ENCODE measurements around the gene TMEM212.

DNA sequence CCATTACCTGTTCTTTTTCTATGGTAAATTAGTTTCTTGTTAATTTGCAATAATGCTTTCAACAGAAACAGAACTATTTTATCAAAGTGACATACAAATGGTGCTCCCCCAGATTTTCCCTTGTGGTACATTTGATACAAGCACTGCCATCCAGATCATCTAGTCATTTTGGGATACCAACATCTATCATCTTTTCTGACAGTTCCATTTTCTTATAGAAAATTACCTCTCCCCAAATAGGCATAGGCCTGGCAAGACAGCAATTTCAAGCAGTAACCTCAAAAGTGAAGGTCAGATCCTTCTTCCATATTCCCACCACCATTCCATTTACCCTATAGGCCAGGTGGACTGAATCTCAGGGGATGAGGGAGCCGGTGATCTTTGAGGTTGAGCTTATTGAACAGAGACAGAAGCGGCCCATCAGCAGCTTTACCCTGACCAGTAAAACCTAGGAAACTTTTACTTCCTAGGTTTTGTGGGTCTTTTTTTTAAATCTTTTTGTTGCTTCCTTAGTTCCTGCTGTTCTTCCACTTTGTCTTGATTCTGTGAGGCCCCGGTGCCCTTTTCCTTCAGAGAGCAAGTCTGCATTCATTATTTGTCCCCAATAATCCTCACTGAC lies 29.8 kb upstream of the TMEM212 start:
- TF ChIP-seq, protein P1, sequence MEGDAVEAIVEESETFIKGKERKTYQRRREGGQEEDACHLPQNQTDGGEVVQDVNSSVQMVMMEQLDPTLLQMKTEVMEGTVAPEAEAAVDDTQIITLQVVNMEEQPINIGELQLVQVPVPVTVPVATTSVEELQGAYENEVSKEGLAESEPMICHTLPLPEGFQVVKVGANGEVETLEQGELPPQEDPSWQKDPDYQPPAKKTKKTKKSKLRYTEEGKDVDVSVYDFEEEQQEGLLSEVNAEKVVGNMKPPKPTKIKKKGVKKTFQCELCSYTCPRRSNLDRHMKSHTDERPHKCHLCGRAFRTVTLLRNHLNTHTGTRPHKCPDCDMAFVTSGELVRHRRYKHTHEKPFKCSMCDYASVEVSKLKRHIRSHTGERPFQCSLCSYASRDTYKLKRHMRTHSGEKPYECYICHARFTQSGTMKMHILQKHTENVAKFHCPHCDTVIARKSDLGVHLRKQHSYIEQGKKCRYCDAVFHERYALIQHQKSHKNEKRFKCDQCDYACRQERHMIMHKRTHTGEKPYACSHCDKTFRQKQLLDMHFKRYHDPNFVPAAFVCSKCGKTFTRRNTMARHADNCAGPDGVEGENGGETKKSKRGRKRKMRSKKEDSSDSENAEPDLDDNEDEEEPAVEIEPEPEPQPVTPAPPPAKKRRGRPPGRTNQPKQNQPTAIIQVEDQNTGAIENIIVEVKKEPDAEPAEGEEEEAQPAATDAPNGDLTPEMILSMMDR (IDR thresholded peaks at IDR 0.05): no peak
- TF ChIP-seq POLR2A (IDR thresholded peaks at IDR 0.05) (no peak), EP300 (IDR thresholded peaks at IDR 0.05) (no peak), POLR2AphosphoS5 (IDR thresholded peaks at IDR 0.05) (no peak)

Data from sigmoid colon (tissue), 4 donors.